GM19043 (cell line): ENCODE measurements around the gene GMCL1.
A peak's percentile ranks its signal among the peaks of the same experiment; 100 is the strongest.
"Not testable (repeated sequence)": the region's sequence is repeated elsewhere in the genome, so short reads cannot be mapped to it uniquely, and the experiment has no call there.

Experiments
- ATAC-seq: cut with Tn5 transposase; IDR thresholded peaks from one replicate; pipeline ENCODE4 v1.9.1; 2021; ENCODE audit warnings: low read depth; ENCODE audit not compliant: unreplicated experiment

GMCL1 gene

GRCh38 chr2:69807821-69808540 is 21.5 kb upstream of the GMCL1 start:
- ATAC-seq = no peak

GRCh38 chr2:69810550-69810949 is 18.9 kb upstream of the GMCL1 start:
- ATAC-seq = no peak

GRCh38 chr2:69811018-69811417 is 18.4 kb upstream of the GMCL1 start:
- ATAC-seq = no peak

- ATAC-seq = no peak
These were observed 17.9 kb upstream of the GMCL1 start for GRCh38 chr2:69811591-69811990.

GRCh38 chr2:69815717-69816116 is 13.7 kb upstream of the GMCL1 start:
- no peak for ATAC-seq

GRCh38 chr2:69816923-69817542 is 12.4 kb upstream of the GMCL1 start:
- ATAC-seq = no peak

- ATAC-seq = no peak
These were observed 11.5 kb upstream of the GMCL1 start for GRCh38 chr2:69817729-69818501.

- no peak for ATAC-seq
These were observed 1.5 kb upstream of the GMCL1 start for GRCh38 chr2:69827796-69828540.

GRCh38 chr2:69828938-69829255 is 563 bp upstream of the GMCL1 start:
- peak; percentile 3 for ATAC-seq

- peak; percentile 25 for ATAC-seq
These were observed 815 bp downstream of the GMCL1 start for GRCh38 chr2:69830045-69830905.

- not testable (repeated sequence) for ATAC-seq
These were observed 1.4 kb downstream of the GMCL1 start for GRCh38 chr2:69830906-69831241.

GRCh38 chr2:69831354-69831905 is 2.0 kb downstream of the GMCL1 start:
- ATAC-seq = no peak

GRCh38 chr2:69833752-69834151 is 4.3 kb downstream of the GMCL1 start:
- ATAC-seq = no peak

- no peak for ATAC-seq
These were observed 6.2 kb downstream of the GMCL1 start for GRCh38 chr2:69835666-69836065.

GRCh38 chr2:69836316-69836715 is 6.9 kb downstream of the GMCL1 start:
- ATAC-seq = no peak

GRCh38 chr2:69837533-69837932 is 8.1 kb downstream of the GMCL1 start:
- no peak for ATAC-seq

- no peak for ATAC-seq
These were observed 14.5 kb downstream of the GMCL1 start for GRCh38 chr2:69843993-69844392.

GRCh38 chr2:69844560-69844959 is 15.1 kb downstream of the GMCL1 start:
- no peak for ATAC-seq

- no peak for ATAC-seq
These were observed 17.0 kb downstream of the GMCL1 start for GRCh38 chr2:69846182-69847067.
